Measurements from ENCODE around the gene CD9. TPM values are rescaled to one million over a fixed set of nuclear protein-coding genes. Genes with fewer than 3 reads are reported as not detected.

The CD9 gene
- total RNA-seq, 2 experiments from 2014 or later: 3.8 to 20.4 TPM

- no peak overlapping the region for H3K27ac Mint-ChIP-seq
- H3K4me3 Mint-ChIP-seq: no peak overlapping the region
- no peaks in the 10 kb centered on the region for H3K9me3 Mint-ChIP-seq (ENCODE audit: low read depth)
- H3K4me1 Mint-ChIP-seq: peaks cover 9% of the 10 kb centered on the region
- H3K27me3 Mint-ChIP-seq: peaks cover 3% of the 10 kb centered on the region
- CTCF ChIA-PET: interaction anchor here (1.3 kb wide), 1 partner anchor 15 kb away, joined by 3 read pairs; no protein-coding TSS in a partner anchor
- DNase-seq (no peak), ATAC-seq (no peak)
- no peaks in the 10 kb centered on the region for H3K36me3 Mint-ChIP-seq
These were observed 63.7 kb downstream of the CD9 start for GRCh38 chr12:6263931-6264330.

GRCh38 chr12:6264402-6265037, 64.3 kb downstream of the CD9 start:
- Mint-ChIP-seq H3K4me1 (peaks cover 9% of the 10 kb centered on the region), H3K27me3 (peaks cover 3% of the 10 kb centered on the region), H3K4me3 (no peak overlapping the region), H3K27ac (no peak overlapping the region), H3K9me3 (ENCODE audit: low read depth) (no peaks in the 10 kb centered on the region), H3K36me3 (no peaks in the 10 kb centered on the region)
- no peak for DNase-seq
- ATAC-seq: no peak
- CTCF ChIA-PET: interaction anchor here (1.3 kb wide), 1 partner anchor 14 kb away, joined by 3 read pairs; no protein-coding TSS in a partner anchor

GRCh38 chr12:6265038-6265405, 64.8 kb downstream of the CD9 start:
- Mint-ChIP-seq H3K4me3 (no peak overlapping the region), H3K36me3 (no peaks in the 10 kb centered on the region), H3K27me3 (peaks cover 3% of the 10 kb centered on the region), H3K4me1 (peaks cover 9% of the 10 kb centered on the region), H3K9me3 (ENCODE audit: low read depth) (no peaks in the 10 kb centered on the region), H3K27ac (no peak overlapping the region)
- DNase-seq (no peak), ATAC-seq (no peak)
- CTCF ChIA-PET: interaction anchor here (1.3 kb wide), 1 partner anchor 14 kb away, joined by 3 read pairs; no protein-coding TSS in a partner anchor

GRCh38 chr12:6266541-6266966, 66.4 kb downstream of the CD9 start:
- Mint-ChIP-seq H3K36me3 (no peaks in the 10 kb centered on the region), H3K4me1 (peaks cover 6% of the 10 kb centered on the region), H3K27me3 (peaks cover 2% of the 10 kb centered on the region), H3K27ac (no peak overlapping the region), H3K9me3 (ENCODE audit: low read depth) (no peaks in the 10 kb centered on the region), H3K4me3 (no peak overlapping the region)
- DNase-seq: no peak
- no peak for ATAC-seq
- CTCF ChIA-PET: interaction anchor here (0.7 to 14.3 kb wide), 4 partner anchors 12 to 1306 kb away, joined by 3 to 225 read pairs (median 4); partner anchors contain the start of gene CD9

GRCh38 chr12:6266971-6267721, 66.9 kb downstream of the CD9 start:
- Mint-ChIP-seq H3K4me3 (no peak overlapping the region), H3K36me3 (no peaks in the 10 kb centered on the region), H3K27ac (no peak overlapping the region), H3K9me3 (ENCODE audit: low read depth) (no peaks in the 10 kb centered on the region), H3K4me1 (peaks cover 6% of the 10 kb centered on the region), H3K27me3 (peaks cover 2% of the 10 kb centered on the region)
- CTCF ChIA-PET: interaction anchor here (0.7 to 14.3 kb wide), 5 partner anchors 12 to 1306 kb away, joined by 3 to 225 read pairs (median 3); partner anchors contain the start of gene CD9
- DNase-seq (peak; percentile 52), ATAC-seq (peak; percentile 58)

- Mint-ChIP-seq H3K36me3 (no peaks in the 10 kb centered on the region), H3K27ac (no peak overlapping the region), H3K27me3 (peaks cover 5% of the 10 kb centered on the region), H3K4me1 (peaks cover 6% of the 10 kb centered on the region), H3K4me3 (no peak overlapping the region), H3K9me3 (ENCODE audit: low read depth) (no peaks in the 10 kb centered on the region)
- DNase-seq: no peak
- no peak for ATAC-seq
- CTCF ChIA-PET: interaction anchor here (0.6 to 14.3 kb wide), 6 partner anchors 8 to 230 kb away, joined by 3 to 225 read pairs (median 4); partner anchors contain the start of gene CD9
These were observed 68.4 kb downstream of the CD9 start for GRCh38 chr12:6268484-6269157.

- H3K27me3 Mint-ChIP-seq: peaks cover 8% of the 10 kb centered on the region
These were observed 69.8 kb downstream of the CD9 start for GRCh38 chr12:6269986-6270385.

GRCh38 chr12:6271281-6271680, 71.1 kb downstream of the CD9 start:
- H3K4me1 Mint-ChIP-seq: peaks cover 6% of the 10 kb centered on the region
- H3K9me3 Mint-ChIP-seq (ENCODE audit: low read depth): no peaks in the 10 kb centered on the region
- no peak overlapping the region for H3K27ac Mint-ChIP-seq
- H3K36me3 Mint-ChIP-seq: no peaks in the 10 kb centered on the region
- no peak overlapping the region for H3K4me3 Mint-ChIP-seq
- H3K27me3 Mint-ChIP-seq: peaks cover 19% of the 10 kb centered on the region
- CTCF ChIA-PET: interaction anchor here (14.3 kb wide), 1 partner anchor 72 kb away, joined by 225 read pairs; the partner anchor contains the start of gene CD9
- ATAC-seq (no peak), DNase-seq (no peak)

More at GRCh38 chr12:6269986-6270385, 69.8 kb downstream of the CD9 start:
- CTCF ChIA-PET: interaction anchor here (0.7 to 14.3 kb wide), 3 partner anchors 18 to 282 kb away, joined by 3 to 225 read pairs (median 6); partner anchors contain the start of gene CD9
- peaks cover 6% of the 10 kb centered on the region for H3K4me1 Mint-ChIP-seq
- no peaks in the 10 kb centered on the region for H3K9me3 Mint-ChIP-seq (ENCODE audit: low read depth)
- H3K4me3 Mint-ChIP-seq: no peak overlapping the region
- no peak overlapping the region for H3K27ac Mint-ChIP-seq
- ATAC-seq: no peak
- DNase-seq: no peak
- H3K36me3 Mint-ChIP-seq: no peaks in the 10 kb centered on the region

- no peak for DNase-seq
- H3K4me3 Mint-ChIP-seq: no peak overlapping the region
- H3K27ac Mint-ChIP-seq: no peak overlapping the region
- H3K4me1 Mint-ChIP-seq: no peaks in the 10 kb centered on the region
- CTCF ChIA-PET: interaction anchor here (14.3 kb wide), 1 partner anchor 73 kb away, joined by 225 read pairs; the partner anchor contains the start of gene CD9
- H3K36me3 Mint-ChIP-seq: no peaks in the 10 kb centered on the region
- H3K27me3 Mint-ChIP-seq: peaks cover 31% of the 10 kb centered on the region
- no peaks in the 10 kb centered on the region for H3K9me3 Mint-ChIP-seq (ENCODE audit: low read depth)
- no peak for ATAC-seq
These were observed 72.4 kb downstream of the CD9 start for GRCh38 chr12:6272300-6273204.

- H3K4me1 Mint-ChIP-seq: peaks cover 3% of the 10 kb centered on the region
- no peak overlapping the region for H3K27ac Mint-ChIP-seq
- no peak overlapping the region for H3K4me3 Mint-ChIP-seq
- no peaks in the 10 kb centered on the region for H3K36me3 Mint-ChIP-seq
- CTCF ChIA-PET: interaction anchor here (14.3 kb wide), 1 partner anchor 74 kb away, joined by 225 read pairs; the partner anchor contains the start of gene CD9
- peaks cover 37% of the 10 kb centered on the region for H3K27me3 Mint-ChIP-seq
- DNase-seq: no peak
- H3K9me3 Mint-ChIP-seq (ENCODE audit: low read depth): no peaks in the 10 kb centered on the region
- ATAC-seq: no peak
These were observed 73.0 kb downstream of the CD9 start for GRCh38 chr12:6273205-6273540.

GRCh38 chr12:6273541-6274230, 73.5 kb downstream of the CD9 start:
- H3K4me1 Mint-ChIP-seq: peaks cover 3% of the 10 kb centered on the region
- H3K27me3 Mint-ChIP-seq: peaks cover 37% of the 10 kb centered on the region
- no peaks in the 10 kb centered on the region for H3K36me3 Mint-ChIP-seq
- ATAC-seq: no peak
- H3K27ac Mint-ChIP-seq: no peak overlapping the region
- CTCF ChIA-PET: interaction anchor here (0.9 to 14.3 kb wide), 2 partner anchors 75 to 285 kb away, joined by 3 to 225 read pairs; partner anchors contain the start of gene CD9
- no peak for DNase-seq
- no peaks in the 10 kb centered on the region for H3K9me3 Mint-ChIP-seq (ENCODE audit: low read depth)
- no peak overlapping the region for H3K4me3 Mint-ChIP-seq

Measured in activated CD8-positive, alpha-beta memory T cell treated with anti-CD3 and anti-CD28 coated beads, Interleukin-2, amount 10 ng/mL, durations not matched to agents 7 days and 5 days (primary cell).